Keratinocyte (primary cell): ENCODE measurements around the gene IVNS1ABP.

Experiments
- EZH2 ChIP-seq: IDR thresholded peaks from one replicate; pipeline ENCODE4 v1.6.1; 2012; ENCODE audit warnings: inconsistent platforms, mild to moderate bottlenecking, low read length, moderate library complexity
- TF ChIP-seq, protein P1 (sequence below), 3 experiments: IDR thresholded peaks in 1 of 3; conservative IDR thresholded peaks in 1 of 3; optimal IDR thresholded peaks in 1 of 3; 2 replicates in 2 of 3; 3 replicates in 1 of 3; pipeline versions ENCODE3 to v1.5.1; 2011; ENCODE audit warnings: low read length in 3 of 3, mild to moderate bottlenecking in 3 of 3, moderate library complexity in 2 of 3, control low read depth in 1 of 3, inconsistent platforms in 1 of 3; ENCODE audit not compliant: insufficient read depth in 2 of 3; ENCODE audit errors: extremely low read depth in 1 of 3

DNA sequence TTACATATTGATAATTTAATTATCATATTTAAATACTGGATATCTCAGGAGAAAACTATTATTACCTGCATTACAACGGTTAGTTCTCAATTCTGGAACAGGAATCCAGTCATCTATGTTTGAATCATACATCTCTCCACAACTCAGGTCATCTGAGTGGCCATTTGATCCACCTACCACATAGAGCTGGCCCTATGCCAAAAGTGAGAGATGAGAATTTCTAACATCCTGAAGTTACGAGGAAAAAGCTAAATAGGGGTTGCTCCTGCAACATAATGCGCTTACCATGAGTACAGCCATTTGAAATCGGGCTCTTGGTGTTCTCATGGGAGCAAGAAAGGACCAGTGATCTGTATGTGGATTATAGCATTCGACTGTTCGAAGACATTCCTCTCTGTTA lies 16.9 kb downstream of the IVNS1ABP start:
- TF ChIP-seq, protein P1, sequence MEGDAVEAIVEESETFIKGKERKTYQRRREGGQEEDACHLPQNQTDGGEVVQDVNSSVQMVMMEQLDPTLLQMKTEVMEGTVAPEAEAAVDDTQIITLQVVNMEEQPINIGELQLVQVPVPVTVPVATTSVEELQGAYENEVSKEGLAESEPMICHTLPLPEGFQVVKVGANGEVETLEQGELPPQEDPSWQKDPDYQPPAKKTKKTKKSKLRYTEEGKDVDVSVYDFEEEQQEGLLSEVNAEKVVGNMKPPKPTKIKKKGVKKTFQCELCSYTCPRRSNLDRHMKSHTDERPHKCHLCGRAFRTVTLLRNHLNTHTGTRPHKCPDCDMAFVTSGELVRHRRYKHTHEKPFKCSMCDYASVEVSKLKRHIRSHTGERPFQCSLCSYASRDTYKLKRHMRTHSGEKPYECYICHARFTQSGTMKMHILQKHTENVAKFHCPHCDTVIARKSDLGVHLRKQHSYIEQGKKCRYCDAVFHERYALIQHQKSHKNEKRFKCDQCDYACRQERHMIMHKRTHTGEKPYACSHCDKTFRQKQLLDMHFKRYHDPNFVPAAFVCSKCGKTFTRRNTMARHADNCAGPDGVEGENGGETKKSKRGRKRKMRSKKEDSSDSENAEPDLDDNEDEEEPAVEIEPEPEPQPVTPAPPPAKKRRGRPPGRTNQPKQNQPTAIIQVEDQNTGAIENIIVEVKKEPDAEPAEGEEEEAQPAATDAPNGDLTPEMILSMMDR (optimal IDR thresholded peaks at IDR 0.05 in 1 of 3, IDR thresholded peaks at IDR 0.05 in 1 of 3, conservative IDR thresholded peaks at IDR 0.05 in 1 of 3; ENCODE audit: extremely low read depth in 1 of 3, insufficient read depth in 2 of 3, low read length in 3 of 3) = no peak
- TF ChIP-seq EZH2 = no peak
